ENCODE measurements around the gene HEY2.

DNA sequence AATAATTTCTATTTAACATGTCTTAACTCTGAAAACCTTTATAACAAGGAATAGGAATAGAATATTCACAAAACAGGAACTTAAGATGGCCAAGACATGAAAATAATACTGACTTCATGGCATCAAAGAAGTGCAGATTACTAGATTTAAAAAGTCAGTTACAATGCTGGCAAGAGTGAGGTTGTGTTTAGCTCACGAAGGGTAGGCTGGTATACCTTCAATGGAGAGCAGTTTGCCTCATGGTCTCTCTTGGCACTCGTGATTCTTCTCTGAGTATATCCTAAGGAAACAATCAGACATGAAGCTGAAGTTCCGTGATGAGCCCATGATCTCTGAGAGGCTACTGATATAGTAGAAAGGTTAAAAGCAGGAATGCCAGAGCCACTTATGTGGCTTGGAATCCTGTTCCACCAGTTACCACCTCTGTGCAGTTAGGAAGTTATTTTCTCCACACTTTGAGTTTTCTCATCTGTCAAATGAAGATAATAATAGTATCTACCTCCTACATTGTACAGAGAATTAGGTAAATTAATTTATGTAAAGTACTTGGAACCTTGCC, 48.5 kb downstream of the HEY2 start:
- TF ChIP-seq RAD51 (IDR thresholded peaks at IDR 0.05) (no peak), JUND (IDR thresholded peaks at IDR 0.05; ENCODE audit: low read depth, low read length) (no peak), POLR2AphosphoS5 (IDR thresholded peaks at IDR 0.05; ENCODE audit: low read length) (no peak), POLR2AphosphoS2 (IDR thresholded peaks at IDR 0.05; ENCODE audit: low read depth, low read length) (no peak), FOXM1 (IDR thresholded peaks at IDR 0.05; ENCODE audit: low read depth, low read length) (0 out of 2 replicates have a peak, but pooled peaks have one; percentile 11), ZNF207 (IDR thresholded peaks at IDR 0.05; ENCODE audit: borderline replicate concordance) (no peak), FOS (IDR thresholded peaks at IDR 0.05; ENCODE audit: borderline replicate concordance, extremely low read depth, insufficient read length) (no peak), NR2C2 (IDR thresholded peaks at IDR 0.05; ENCODE audit: borderline replicate concordance, control insufficient read depth, insufficient read length, low read depth) (no peak), NRF1 (conservative IDR thresholded peaks at IDR 0.05; ENCODE audit: low read depth, low read length) (no peak)
- TF ChIP-seq, protein P1, sequence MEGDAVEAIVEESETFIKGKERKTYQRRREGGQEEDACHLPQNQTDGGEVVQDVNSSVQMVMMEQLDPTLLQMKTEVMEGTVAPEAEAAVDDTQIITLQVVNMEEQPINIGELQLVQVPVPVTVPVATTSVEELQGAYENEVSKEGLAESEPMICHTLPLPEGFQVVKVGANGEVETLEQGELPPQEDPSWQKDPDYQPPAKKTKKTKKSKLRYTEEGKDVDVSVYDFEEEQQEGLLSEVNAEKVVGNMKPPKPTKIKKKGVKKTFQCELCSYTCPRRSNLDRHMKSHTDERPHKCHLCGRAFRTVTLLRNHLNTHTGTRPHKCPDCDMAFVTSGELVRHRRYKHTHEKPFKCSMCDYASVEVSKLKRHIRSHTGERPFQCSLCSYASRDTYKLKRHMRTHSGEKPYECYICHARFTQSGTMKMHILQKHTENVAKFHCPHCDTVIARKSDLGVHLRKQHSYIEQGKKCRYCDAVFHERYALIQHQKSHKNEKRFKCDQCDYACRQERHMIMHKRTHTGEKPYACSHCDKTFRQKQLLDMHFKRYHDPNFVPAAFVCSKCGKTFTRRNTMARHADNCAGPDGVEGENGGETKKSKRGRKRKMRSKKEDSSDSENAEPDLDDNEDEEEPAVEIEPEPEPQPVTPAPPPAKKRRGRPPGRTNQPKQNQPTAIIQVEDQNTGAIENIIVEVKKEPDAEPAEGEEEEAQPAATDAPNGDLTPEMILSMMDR (IDR thresholded peaks at IDR 0.05 in 2 of 3, conservative IDR thresholded peaks at IDR 0.05 in 1 of 3; ENCODE audit: control insufficient read depth in 2 of 3, extremely low read depth in 1 of 3, insufficient read depth in 1 of 3, low read depth in 3 of 3, low read length in 3 of 3), result no peak
- TF ChIP-seq, protein P2, sequence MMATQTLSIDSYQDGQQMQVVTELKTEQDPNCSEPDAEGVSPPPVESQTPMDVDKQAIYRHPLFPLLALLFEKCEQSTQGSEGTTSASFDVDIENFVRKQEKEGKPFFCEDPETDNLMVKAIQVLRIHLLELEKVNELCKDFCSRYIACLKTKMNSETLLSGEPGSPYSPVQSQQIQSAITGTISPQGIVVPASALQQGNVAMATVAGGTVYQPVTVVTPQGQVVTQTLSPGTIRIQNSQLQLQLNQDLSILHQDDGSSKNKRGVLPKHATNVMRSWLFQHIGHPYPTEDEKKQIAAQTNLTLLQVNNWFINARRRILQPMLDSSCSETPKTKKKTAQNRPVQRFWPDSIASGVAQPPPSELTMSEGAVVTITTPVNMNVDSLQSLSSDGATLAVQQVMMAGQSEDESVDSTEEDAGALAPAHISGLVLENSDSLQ (IDR thresholded peaks at IDR 0.05), result no peak
